Midbrain (tissue), 1 donor: ENCODE data around the gene TRAF3.

ENCODE experiments used
- DNase-seq: peaks from one replicate; lab custom pipeline; 2025; lab: John Stamatoyannopoulos, UW

TRAF3 gene

DNA sequence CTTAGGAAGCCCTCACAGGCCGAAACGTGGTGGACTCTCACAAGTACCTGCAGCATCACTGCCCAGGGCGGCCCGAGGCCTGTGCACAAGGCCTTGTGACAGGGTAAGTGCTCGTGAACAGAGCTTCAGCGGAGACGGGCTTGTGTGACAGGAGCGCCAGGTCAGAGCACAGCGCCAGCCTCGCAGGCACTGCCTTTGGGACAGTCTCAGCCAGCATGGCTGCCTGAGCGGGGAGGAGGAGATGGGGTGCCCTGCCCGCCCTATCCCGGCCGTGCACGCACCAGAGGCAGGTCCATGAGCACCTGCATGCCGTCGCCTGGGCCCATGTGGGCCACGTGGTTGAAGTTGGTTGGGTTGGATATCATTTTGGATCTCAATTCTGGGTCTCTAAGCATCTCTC lies 162.1 kb downstream of the TRAF3 start:
- no peak for DNase-seq

- DNase-seq, result no peak
These were observed 162.7 kb downstream of the TRAF3 start for GRCh38 chr14:102939820-102940561.

- no peak for DNase-seq
These were observed 163.6 kb downstream of the TRAF3 start for GRCh38 chr14:102940729-102941362.

DNA sequence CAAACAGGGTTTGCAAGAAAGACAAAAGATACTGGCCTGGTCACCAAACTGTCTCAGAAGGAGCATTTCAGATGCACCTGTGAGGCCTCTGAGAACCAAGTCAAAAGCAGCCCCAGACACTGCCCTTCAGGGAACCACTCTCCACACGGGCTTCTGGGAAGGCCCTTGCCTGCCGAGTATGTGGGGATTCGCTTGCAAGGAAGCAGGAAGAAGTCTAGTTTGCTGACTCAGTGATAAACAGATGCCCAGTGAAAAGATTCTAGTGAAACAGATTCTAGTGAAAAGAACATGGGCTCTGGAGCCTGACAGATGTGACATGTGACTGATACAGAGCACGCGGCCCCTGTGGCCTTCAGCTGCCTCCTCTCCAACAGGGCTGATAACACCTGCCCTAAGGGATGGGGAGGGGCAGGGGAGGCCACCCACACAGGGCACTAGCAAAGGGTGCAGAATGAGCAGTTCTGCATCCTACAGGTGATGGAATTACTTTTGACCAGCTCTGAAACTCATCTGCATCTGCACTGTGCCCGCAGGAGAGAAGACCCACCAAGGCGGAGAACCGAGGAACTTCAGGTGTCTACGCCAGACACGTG lies 164.3 kb downstream of the TRAF3 start:
- no peak for DNase-seq

- DNase-seq, result no peak
These were observed 164.8 kb downstream of the TRAF3 start for GRCh38 chr14:102942069-102942468.

- DNase-seq, result no peak
These were observed 166.2 kb downstream of the TRAF3 start for GRCh38 chr14:102943454-102943853.

DNA sequence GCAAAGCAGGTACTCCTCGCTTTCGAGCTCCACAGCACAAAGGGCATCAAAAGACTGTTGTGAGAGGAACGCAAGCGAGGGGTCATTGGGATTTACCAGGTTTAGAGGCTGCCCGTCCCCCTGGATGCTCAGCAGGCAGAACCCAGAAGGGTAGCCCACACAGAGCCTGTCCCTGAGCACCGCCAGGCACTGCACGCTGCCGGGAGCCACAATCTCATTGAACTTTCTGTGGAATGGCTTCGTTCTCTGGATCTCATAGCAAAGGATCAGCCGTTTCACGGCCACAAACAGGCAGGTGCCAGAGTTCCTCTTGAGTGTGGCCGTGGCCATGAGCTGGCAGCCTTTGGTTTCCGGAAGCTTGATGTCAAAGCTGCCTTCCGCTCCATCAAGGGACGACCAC lies 166.7 kb downstream of the TRAF3 start:
- no peak for DNase-seq

GRCh38 chr14:102944448-102945330 lies 167.4 kb downstream of the TRAF3 start:
- no peak for DNase-seq

GRCh38 chr14:102945346-102946130 lies 168.3 kb downstream of the TRAF3 start:
- DNase-seq, result no peak

DNA sequence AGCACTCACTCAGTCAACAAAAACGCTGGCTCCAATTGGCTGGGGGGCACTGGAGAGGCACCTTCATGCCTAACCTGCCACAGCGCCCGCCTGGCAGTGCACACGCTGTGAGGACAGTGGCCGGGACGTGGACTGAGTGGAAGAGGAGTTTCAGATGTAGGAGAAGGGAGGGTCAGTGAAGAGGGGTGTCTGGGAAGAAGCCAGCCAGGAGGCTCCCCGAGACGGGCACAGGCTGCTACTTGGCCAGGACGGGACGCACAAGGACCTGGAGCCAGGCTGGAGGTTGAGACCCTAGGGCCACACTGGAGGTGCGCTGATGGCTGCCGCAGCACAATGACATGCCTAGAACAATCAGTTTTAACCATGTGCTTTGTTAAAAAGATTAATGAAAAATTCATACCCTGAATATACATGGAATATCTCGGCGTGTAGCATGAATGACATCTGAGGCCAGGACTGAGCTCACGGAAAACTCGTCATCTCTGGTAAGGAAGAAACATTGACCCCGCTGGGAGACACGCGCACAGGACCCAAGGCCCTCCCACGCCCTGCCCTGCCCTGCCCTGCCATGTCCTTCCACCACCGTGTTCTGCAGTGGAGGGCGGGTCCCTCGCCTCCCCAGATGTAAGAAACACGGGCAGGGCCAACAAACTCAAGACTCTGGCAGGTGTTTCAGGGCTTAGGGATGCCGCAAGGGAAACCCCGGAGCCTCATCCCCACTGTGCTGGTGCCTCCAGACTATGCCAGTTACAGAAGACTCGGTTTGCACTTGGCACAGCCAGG lies 170.3 kb downstream of the TRAF3 start:
- no peak for DNase-seq

GRCh38 chr14:102948698-102949061 lies 171.4 kb downstream of the TRAF3 start:
- no peak for DNase-seq

DNA sequence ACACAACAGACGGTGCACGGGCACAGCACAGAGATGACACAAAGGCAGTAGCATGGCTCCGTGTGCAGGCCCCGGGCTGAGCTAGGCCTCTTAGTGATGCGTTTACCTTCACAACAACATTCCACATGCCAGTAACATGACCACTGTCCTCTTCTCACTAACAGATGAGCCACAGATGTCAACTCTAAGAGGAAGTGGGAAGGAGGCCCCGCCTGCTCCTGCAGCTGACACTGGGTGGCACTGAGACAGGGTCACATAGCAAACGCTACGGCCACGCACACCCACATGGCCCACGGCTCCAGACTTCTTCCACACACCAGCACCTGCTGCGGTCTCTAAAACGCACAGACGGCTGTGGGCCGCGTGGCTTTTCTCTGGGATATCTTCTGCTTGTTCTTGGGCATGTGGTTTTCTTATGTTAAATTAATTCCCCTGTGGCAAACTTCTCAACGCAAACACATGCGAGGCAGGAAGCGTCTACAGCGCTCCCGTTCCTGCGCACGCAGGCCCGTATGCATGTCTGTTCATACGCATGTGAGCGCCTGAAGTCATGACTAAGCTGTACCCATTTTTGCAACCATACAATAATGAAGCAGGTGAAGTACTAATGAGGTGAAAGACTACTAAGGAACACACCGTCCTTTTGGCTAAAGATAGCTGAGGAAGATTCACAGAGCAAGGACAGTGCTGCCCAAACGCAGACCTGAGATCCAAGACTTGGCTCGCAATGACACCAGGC lies 172.0 kb downstream of the TRAF3 start:
- no peak for DNase-seq

DNA sequence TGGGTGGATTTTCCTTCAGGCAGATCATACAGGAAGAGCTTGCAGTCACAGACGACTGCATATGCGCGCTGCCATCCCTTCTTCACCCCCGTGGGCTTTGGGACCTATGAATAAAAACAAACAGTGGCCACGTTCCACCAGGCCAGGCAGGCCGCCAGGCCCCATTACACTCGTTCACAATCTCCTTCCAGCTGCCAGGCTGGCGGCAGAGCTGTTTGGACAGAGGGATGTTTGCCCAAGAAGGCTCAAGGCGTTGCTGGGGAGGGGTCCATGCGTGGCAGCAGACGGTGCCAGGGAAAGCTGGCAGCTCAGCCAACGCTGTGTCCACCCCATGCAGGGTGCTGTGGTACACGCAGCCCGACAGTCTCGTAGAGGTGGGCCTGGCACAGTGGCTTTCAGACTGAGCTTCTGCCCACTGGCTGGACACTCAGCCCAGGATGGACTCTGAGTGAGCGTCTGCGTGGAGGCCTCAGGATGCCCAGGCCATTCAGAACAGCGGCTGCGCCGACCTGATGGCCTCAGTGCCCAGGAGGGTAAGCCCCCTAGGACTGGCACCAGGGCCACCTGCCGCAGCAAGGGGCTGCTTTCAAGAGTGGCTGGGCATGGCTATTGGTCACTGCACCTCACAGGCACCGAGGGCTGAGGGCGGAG lies 172.7 kb downstream of the TRAF3 start:
- peak; percentile 80 for DNase-seq

DNA sequence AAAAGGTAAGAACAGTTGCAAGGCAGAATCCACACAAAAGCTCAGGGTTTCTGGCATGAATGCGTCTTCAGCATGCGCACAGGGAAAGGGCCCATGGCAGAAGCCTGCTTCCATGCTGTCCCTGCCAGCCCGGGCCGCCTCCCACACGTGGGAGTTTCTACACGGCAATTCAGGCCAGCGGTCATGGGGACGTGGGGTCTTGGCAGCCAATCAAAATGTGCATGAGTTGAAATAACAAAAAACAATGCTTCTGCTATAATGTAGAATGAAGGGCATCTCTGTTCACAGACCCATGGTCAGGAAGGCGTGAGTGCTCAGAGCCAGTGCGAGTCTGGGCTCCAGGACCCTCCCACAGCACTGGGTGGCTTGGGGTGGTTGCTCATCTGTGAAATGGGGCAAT lies 173.8 kb downstream of the TRAF3 start:
- DNase-seq, result peak; percentile 90

DNA sequence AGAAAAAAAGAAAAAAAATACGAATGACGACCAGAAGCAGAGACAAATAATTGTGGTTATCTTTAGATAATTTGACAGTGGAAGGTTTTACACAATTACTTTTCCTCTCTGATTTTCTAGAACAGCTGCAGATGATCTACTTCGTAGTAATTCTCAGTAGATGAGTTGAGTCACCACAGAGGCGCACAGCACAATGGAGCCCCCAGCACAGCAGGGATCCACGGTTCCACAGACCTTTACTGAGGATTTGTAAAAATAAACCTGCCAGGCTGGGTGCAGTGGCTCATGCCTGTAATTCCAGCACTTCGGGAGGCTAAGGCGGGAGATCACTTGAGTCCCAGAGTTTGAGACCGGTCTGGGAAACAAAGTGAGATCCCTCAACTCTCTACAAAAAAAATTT lies 174.6 kb downstream of the TRAF3 start:
- no peak for DNase-seq

- DNase-seq, result no peak
These were observed 175.0 kb downstream of the TRAF3 start for GRCh38 chr14:102952276-102952675.

DNA sequence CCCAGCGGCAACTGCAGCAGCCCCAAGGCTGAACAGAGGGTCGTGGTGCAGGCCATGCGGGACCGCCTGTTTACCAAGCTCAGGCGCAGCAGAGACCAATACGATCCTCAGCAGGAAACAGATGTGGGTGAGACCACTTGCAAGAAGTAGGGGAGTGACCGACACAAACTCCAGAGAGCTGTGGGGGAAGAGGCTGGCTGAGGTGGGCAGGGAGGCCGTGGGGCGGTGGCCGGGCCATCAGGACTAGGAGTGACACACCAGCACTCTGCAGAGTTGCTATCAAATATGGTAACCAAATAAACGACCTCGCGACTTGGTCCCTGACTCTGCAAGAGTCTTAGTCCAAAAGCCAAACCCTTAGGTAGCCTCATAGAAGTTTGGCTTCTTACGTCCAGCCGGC lies 175.9 kb downstream of the TRAF3 start:
- no peak for DNase-seq

GRCh38 chr14:102954081-102954789 lies 177.0 kb downstream of the TRAF3 start:
- DNase-seq, result no peak
